Liver (tissue), 9 donors: ENCODE results near the gene FAM13C. TPM values are rescaled to one million over a fixed set of nuclear protein-coding genes. Genes with fewer than 3 reads are reported as not detected.

ENCODE experiments used
- DNase-seq: peaks from one replicate; pipeline ENCODE4 v3.0.0-alpha.2; 2017; ENCODE audit warnings: low spot score
- H3K27ac ChIP-seq, 2 donors: one replicate each; pipeline ENCODE4 v1.7.0; 2013; ENCODE audit warnings: inconsistent platforms in 2 of 2, low read length in 2 of 2, control low read depth in 1 of 2, low read depth in 1 of 2, mild to moderate bottlenecking in 1 of 2
- H3K27me3 ChIP-seq, 4 donors: one replicate each; pipeline versions ENCODE4 v1.6.1 to v1.7.0; 2013; ENCODE audit warnings: low read length in 3 of 4, inconsistent platforms in 1 of 4, mild to moderate bottlenecking in 1 of 4, moderate library complexity in 1 of 4; ENCODE audit not compliant: control insufficient read depth in 4 of 4, insufficient read depth in 4 of 4
- H3K36me3 ChIP-seq, 4 donors: one replicate each; pipeline versions ENCODE4 v1.6.1 to v1.7.0; 2013; ENCODE audit warnings: low read length in 3 of 4, mild to moderate bottlenecking in 3 of 4, low read depth in 1 of 4, moderate library complexity in 1 of 4; ENCODE audit not compliant: control insufficient read depth in 4 of 4, insufficient read depth in 3 of 4
- H3K4me1 ChIP-seq, 4 donors: one replicate each; pipeline versions ENCODE4 v1.6.1 to v1.7.0; 2013; ENCODE audit warnings: low read length in 3 of 4, mild to moderate bottlenecking in 3 of 4, moderate library complexity in 1 of 4; ENCODE audit not compliant: control insufficient read depth in 4 of 4, insufficient read depth in 4 of 4
- H3K4me3 ChIP-seq, 3 donors: one replicate each; pipeline versions ENCODE4 v1.6.1 to v1.7.0; 2013; ENCODE audit warnings: low read length in 3 of 3, control low read depth in 1 of 3, low read depth in 1 of 3, mild to moderate bottlenecking in 1 of 3
- H3K9ac ChIP-seq, 2 donors: one replicate each; pipeline ENCODE4 v1.7.0; 2013; ENCODE audit warnings: low read length in 2 of 2, mild to moderate bottlenecking in 2 of 2, moderate library complexity in 2 of 2, control low read depth in 1 of 2, low read depth in 1 of 2
- H3K9me3 ChIP-seq, 4 donors: one replicate each; pipeline versions ENCODE4 v1.6.1 to v1.7.0; 2013; ENCODE audit warnings: low read length in 3 of 4; ENCODE audit not compliant: control insufficient read depth in 4 of 4
- ATF3 ChIP-seq: IDR thresholded peaks from 2 replicates; pipeline ENCODE4 v1.6.1; 2016; ENCODE audit warnings: antibody characterized with exemption
- CTCF ChIP-seq: fragments of 150-350 bp; IDR thresholded peaks from 2 replicates; pipeline ENCODE4 v1.5.1; 2017; ENCODE audit warnings: improper control_type of control experiment, low read depth, low read length; ENCODE audit not compliant: missing input control
- EGR1 ChIP-seq, 2 donors: IDR thresholded peaks; 2 replicates each; pipeline ENCODE4 v1.6.1; 2016 to 2018; ENCODE audit warnings: antibody characterized with exemption in 2 of 2, low read depth in 2 of 2
- FOXA1 ChIP-seq: IDR thresholded peaks from 2 replicates; pipeline ENCODE4 v1.6.1; 2016; ENCODE audit warnings: antibody characterized with exemption
- FOXA2 ChIP-seq: IDR thresholded peaks from 2 replicates; pipeline ENCODE4 v1.6.1; 2016; ENCODE audit warnings: antibody characterized with exemption
- GABPA ChIP-seq, 2 donors: IDR thresholded peaks in 1 of 2; conservative IDR thresholded peaks in 1 of 2; 2 replicates each; pipeline ENCODE4 v1.6.1; 2016; ENCODE audit warnings: antibody characterized with exemption in 2 of 2, mild to moderate bottlenecking in 1 of 2, moderate library complexity in 1 of 2
- HNF4A ChIP-seq, 2 donors: conservative IDR thresholded peaks; 2 replicates each; pipeline ENCODE4 v1.6.1; 2016; ENCODE audit warnings: antibody characterized with exemption in 2 of 2, mild to moderate bottlenecking in 2 of 2
- HNF4G ChIP-seq: IDR thresholded peaks from 2 replicates; pipeline ENCODE4 v1.6.1; 2016; ENCODE audit warnings: antibody characterized with exemption
- JUND ChIP-seq, 2 donors: IDR thresholded peaks; 2 replicates each; pipeline ENCODE4 v1.6.1; 2016; ENCODE audit warnings: antibody characterized with exemption in 2 of 2
- MAX ChIP-seq: IDR thresholded peaks from 2 replicates; pipeline ENCODE4 v1.6.1; 2016; ENCODE audit warnings: antibody characterized with exemption
- NR2F2 ChIP-seq: IDR thresholded peaks from 2 replicates; pipeline ENCODE4 v1.6.1; 2016; ENCODE audit warnings: antibody characterized with exemption
- RAD21 ChIP-seq, 2 donors: IDR thresholded peaks; 2 replicates each; pipeline ENCODE4 v1.6.1; 2016; ENCODE audit warnings: antibody characterized with exemption in 2 of 2, mild to moderate bottlenecking in 2 of 2
- REST ChIP-seq: IDR thresholded peaks from 2 replicates; pipeline ENCODE4 v1.6.1; 2016; ENCODE audit warnings: antibody characterized with exemption, mild to moderate bottlenecking
- RXRA ChIP-seq, 2 donors: IDR thresholded peaks; 2 replicates each; pipeline ENCODE4 v1.6.1; 2017 to 2018; ENCODE audit warnings: antibody characterized with exemption in 2 of 2, mild to moderate bottlenecking in 1 of 2
- SP1 ChIP-seq: IDR thresholded peaks from 2 replicates; pipeline ENCODE4 v1.6.1; 2018; ENCODE audit warnings: antibody characterized with exemption, mild to moderate bottlenecking
- TAF1 ChIP-seq: conservative IDR thresholded peaks from 2 replicates; pipeline ENCODE4 v1.6.1; 2016; ENCODE audit warnings: antibody characterized with exemption, mild to moderate bottlenecking
- YY1 ChIP-seq: IDR thresholded peaks from 2 replicates; pipeline ENCODE4 v1.6.1; 2016; ENCODE audit warnings: antibody characterized with exemption, mild to moderate bottlenecking
- ZBTB33 ChIP-seq: IDR thresholded peaks from 2 replicates; pipeline ENCODE4 v1.6.1; 2016; ENCODE audit warnings: antibody characterized with exemption
- polyA plus RNA-seq, 2 donors: library from polyadenylated mRNA; stranded (reverse) in 1 of 2; unstranded in 1 of 2; fragments of 200-250 nt in 1 of 2; fragments of >200 nt in 1 of 2; fragmentation: Nextera tagmentation in 1 of 2; extraction: Ambion mirVana in 1 of 2; gene quantifications; one replicate each; pipeline versions ENCODE4 v1.2.1 to v1.2.3, GENCODE V29; 2013 to 2015
- total RNA-seq, 2 donors: library from RNA; depleted of rRNA; stranded (reverse); fragments of >200 nt; gene quantifications; one replicate each; pipeline ENCODE4 v1.2.3, GENCODE V29; 2014
- donor health status: healthy.
- donor health status: healthy.
- donor health status: healthy.
- donor health status: healthy.
- donor health status: healthy.

Gene FAM13C
- total and polyA plus RNA-seq, 4 donors, result 0.87 to 2.4 (median 2.1) TPM

- no peak for DNase-seq
- no peak overlapping the region for H3K9ac ChIP-seq
- no peak overlapping the region for H3K4me3 ChIP-seq
- no peaks in the 10 kb centered on the region for H3K27me3 ChIP-seq
- TF ChIP-seq HNF4A (conservative IDR thresholded peaks at IDR 0.05), result peak; percentile 39 to 40
- peak; percentile 64 for TF ChIP-seq FOXA2
- no peak for TF ChIP-seq REST
- TF ChIP-seq SP1, result peak; percentile 51
- TF ChIP-seq ATF3, result no peak
- TF ChIP-seq RXRA (IDR thresholded peaks at IDR 0.05), result peak; percentile 24 to 35
- TF ChIP-seq HNF4G, result no peak
- TF ChIP-seq GABPA (IDR thresholded peaks at IDR 0.05 in 1 of 2, conservative IDR thresholded peaks at IDR 0.05 in 1 of 2), result no peak
- TF ChIP-seq YY1, result no peak
- no peak for TF ChIP-seq MAX
- TF ChIP-seq CTCF, result no peak
- TF ChIP-seq JUND (IDR thresholded peaks at IDR 0.05), result no peak
- no peak for TF ChIP-seq NR2F2
- no peak for TF ChIP-seq EGR1 (IDR thresholded peaks at IDR 0.05; ENCODE audit: low read depth in 2 of 2)
- TF ChIP-seq TAF1, result peak; percentile 29
- TF ChIP-seq FOXA1, result peak; percentile 12
- TF ChIP-seq ZBTB33, result no peak
- TF ChIP-seq RAD21 (IDR thresholded peaks at IDR 0.05), result peak; percentile 35 to 57
- H3K27ac ChIP-seq, result no peak overlapping the region
- no peaks in the 10 kb centered on the region for H3K36me3 ChIP-seq
- peaks cover 0 to 4% (median 2%) of the 10 kb centered on the region in 4 donors for H3K4me1 ChIP-seq
- no peaks in the 10 kb centered on the region for H3K9me3 ChIP-seq
Observed at GRCh38 chr10:59337201-59337652, 25.1 kb downstream of the FAM13C start.
